Dedifferentiated amniotic fluid mesenchymal stem cell (primary cell): Measurements from ENCODE around the gene TRIO.

Experiments
- DNase-seq: peaks from one replicate; pipeline ENCODE4 v3.0.0-alpha.2; 2016; ENCODE audit errors: extremely low spot score

The TRIO gene

GRCh38 chr5:14323466-14323865 lies 180.3 kb downstream of the TRIO start:
- DNase-seq, result no peak

GRCh38 chr5:14325369-14325768 lies 182.2 kb downstream of the TRIO start:
- DNase-seq, result no peak

- no peak for DNase-seq
These were observed 183.1 kb downstream of the TRIO start for GRCh38 chr5:14326035-14326903.

- DNase-seq, result no peak
These were observed 184.5 kb downstream of the TRIO start for GRCh38 chr5:14327624-14328023.

DNA sequence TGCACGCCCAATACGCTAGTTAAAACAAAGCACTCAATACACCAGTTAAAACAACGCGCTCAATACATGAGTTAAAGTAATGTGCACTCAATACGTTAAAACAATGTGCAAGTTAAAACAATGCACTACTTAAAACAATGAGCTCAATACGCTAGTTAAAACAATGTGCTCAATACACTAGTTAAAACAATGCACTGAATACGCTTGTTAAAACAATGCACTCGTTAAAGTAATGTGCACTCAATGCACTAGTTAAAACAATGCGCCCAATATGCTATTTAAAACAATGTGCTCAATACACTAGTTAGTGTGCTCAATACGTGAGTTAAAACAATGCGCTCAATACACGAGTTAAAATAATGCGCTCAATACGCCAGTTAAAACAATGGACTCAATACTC lies 185.0 kb downstream of the TRIO start:
- no peak for DNase-seq

DNA sequence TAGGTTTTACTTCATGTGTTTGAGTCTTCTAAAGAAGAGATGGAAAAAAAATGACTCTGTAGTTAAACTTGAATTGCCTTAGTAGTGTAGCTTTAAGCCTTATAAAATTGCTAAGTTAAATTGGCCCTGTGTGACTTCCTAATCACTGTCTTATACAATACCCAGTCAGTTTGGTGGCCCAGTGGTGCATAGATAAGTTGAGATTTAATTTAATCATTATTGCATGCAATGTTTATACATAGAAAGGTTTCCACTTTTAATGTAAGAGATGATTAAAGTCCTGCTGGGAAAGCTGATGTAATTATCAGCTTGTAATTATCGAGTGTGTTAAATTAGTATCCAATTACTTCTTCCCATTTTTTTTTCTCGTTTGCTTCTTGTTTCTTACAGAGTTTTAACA lies 187.1 kb downstream of the TRIO start:
- DNase-seq, result no peak

DNA sequence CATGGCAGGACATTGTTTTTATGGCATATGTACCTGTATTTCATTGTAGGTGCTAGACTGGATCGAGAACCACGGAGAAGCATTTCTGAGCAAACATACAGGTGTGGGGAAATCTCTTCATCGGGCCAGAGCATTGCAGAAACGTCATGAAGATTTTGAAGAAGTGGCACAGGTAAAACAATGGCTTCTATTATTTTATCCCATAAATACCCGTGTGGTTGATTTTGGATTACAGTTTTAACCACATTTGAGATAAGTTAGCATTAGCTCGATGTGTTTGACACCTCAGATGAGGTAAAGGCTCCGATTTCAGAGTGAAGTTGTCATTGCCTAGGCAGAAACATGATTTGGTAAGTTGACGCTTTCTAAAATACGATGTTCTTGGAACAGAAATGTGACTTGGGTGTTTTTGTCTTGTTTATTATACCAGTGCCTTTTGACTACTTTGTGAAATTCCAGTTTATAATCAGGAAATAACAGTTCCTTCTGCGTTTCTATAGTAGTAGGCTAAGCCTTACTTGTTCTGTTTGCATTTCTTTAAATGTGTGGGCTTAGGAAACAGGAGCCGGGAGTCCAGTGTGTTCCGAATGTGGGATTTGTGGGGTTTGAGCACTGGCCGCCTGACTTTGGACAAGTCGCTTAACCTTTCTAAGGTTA lies 187.7 kb downstream of the TRIO start:
- DNase-seq, result no peak

GRCh38 chr5:14331386-14331781 lies 188.2 kb downstream of the TRIO start:
- DNase-seq, result no peak

DNA sequence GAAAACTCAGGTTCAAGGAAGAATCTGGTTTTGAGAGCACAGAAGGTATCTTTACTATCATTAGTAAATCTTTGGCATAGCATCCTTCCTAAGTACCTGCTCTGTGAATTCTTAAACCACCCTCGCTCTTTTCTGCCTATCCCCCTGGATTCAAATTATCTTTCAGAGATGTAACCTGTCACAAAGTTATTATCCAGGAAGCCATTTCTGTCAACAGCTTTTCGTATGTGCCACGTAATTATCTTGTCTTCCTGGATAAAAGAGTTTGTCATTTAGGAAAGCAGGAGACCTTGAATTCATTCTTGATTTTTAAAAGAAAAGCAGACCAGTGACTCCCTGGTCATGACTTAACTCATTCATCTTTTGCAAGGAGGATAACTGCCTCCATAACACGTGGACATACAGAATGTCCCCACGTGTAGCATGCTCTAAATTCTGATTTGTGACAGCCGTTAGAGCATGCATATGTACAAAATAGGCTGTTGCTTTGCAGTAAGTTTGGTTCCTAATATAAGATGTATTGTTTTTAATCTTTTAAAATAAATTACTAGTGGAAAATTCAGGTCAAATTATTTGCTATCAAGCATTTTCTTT lies 189.0 kb downstream of the TRIO start:
- DNase-seq, result no peak

GRCh38 chr5:14332746-14333145 lies 189.6 kb downstream of the TRIO start:
- no peak for DNase-seq

- DNase-seq, result no peak
These were observed 194.5 kb downstream of the TRIO start for GRCh38 chr5:14337593-14337992.

- DNase-seq, result no peak
These were observed 196.3 kb downstream of the TRIO start for GRCh38 chr5:14339468-14339867.

- no peak for DNase-seq
These were observed 198.6 kb downstream of the TRIO start for GRCh38 chr5:14341571-14342230.

DNA sequence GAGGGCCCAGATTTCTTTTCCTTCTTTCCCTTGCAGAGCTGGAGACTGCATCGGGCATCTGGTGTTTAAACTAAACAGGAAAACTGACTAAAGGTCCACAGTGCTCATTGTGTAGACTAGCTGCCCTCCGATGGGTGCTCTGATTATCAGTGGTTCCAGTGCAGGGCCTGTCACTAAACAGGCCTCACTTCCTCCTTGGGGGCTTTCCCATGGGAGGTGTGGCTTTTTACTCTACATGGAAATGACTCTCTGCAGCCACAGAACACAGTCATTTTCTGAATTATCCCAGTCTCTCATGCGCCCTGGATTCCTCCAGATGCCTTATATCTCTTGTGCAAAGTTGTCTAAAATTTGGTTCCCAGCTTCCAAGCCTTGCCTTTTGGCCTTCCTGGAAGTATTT lies 199.2 kb downstream of the TRIO start:
- no peak for DNase-seq

DNA sequence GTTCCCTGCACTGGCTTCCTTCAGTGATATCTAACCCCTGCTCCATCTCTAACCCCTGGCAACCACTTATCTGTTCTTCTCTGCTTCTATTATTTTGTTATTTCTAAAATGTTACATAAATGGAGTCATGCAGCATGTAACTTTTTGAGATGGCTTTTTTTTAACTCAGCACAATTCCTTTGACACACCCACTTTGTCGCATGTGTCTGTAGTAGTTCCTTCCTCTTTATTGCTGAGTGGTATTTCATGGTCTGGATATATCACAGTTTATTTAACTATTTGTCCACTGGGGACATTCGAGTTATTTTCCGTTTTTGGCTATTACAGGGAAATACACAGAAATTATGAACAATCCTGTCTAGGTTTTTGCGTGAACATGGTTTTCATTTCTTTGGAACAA lies 200.2 kb downstream of the TRIO start:
- DNase-seq, result no peak

- DNase-seq, result no peak
These were observed 204.4 kb downstream of the TRIO start for GRCh38 chr5:14347522-14347921.

GRCh38 chr5:14348142-14348541 lies 205.0 kb downstream of the TRIO start:
- DNase-seq, result no peak

GRCh38 chr5:14349029-14349428 lies 205.9 kb downstream of the TRIO start:
- no peak for DNase-seq

- DNase-seq, result no peak
These were observed 208.0 kb downstream of the TRIO start for GRCh38 chr5:14351086-14351661.

DNA sequence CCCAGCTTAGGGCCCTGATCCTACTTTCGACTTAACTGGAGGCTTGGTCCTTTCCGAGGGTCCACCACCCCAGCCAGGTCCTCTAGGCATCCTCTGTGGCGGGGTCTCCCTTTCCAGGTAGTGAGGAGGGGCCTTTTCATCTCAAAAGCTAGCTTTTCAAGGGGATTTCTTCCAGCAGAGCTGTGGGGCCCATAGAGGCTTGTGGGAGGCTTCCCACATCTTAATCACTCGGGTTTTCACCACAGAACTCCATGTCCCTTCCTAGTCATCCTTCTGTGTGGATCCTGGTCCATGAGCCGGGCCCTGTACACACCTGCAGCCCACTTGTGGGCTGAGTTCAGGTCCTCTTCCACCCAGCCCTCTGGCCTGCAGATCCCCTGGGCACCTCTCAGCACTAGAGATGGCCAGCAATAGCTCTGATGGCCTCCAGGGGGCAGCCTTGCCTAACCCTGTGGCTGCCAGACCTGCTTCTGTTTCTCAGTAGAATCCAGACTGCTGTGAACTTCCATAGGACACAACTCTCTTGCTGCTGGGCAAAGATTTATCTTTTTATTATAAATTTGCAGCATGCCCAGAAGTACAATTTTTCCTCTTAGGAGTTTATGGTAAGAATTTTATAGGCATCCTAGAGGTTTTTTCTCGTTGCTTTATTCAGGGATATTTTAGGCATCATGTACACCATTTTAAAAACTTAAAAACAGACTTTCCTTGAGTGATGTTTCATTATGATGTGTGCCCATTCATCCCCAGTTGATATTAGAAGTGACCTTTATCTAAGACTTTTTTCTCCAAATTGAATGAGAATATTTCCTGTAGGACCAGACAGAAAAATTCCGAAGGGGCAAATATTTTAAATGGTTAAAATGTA lies 208.9 kb downstream of the TRIO start:
- peak; percentile 71 for DNase-seq
